ENCODE results near the gene ST6GALNAC2. TPM values are rescaled to one million over a fixed set of nuclear protein-coding genes. Genes with fewer than 3 reads are reported as not detected.

ST6GALNAC2 gene
- total RNA-seq: 1.3 and 2.6 TPM in 2 replicates

DNA sequence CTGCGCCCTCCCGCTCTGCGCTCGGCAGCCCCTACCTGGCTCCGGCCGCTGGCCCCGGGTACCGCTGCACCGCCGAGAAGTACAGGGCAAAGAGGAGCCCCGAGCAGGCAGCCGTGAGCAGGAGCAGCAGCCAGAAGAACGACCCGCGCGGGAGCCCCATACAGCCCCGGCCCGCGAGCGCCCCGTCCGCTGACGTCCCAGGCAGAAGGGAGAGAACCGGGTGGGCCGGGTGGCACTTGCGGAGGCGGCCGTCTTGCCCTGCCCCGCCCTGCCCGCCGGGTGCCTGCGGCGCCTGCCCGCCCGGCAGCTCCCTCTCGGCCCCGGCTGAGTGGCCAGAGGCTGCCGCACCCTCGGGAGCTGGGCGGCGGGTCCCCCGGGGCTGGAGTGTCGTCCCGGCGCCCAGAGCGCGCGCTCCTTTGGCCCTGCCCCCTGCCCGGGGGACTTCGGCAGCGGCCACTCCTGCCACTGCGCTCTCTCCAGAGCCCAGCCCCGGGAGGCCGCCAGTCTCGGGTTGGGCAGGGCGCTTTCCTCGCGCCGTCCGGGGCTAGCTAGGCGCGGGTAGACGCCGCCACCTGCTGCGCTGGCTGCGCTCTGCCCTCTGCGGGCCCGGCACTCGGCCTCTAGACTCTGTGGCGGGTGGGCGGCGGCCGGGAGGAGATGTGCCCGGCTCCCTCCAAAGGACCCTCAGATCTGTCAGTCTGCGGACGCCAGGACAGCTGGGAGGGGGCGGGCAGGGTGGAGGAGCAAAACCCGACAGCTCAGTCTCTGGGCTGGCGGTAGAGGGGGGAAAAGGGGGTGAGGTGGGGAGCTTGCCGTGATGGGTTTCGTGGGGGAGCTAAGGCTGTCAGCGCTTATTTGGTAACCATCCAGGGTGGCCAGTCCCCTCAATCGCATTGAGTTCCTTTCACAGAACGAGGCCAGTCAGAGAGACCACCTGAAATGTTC, at the start of gene ST6GALNAC2:
ST6GALNAC2 (minus strand) TSS at position 212 of the 945 bp plus-strand sequence; CDS start at position 160, 52 bp downstream.

GRCh38 chr17:76539631-76540271, 45.9 kb downstream of the ST6GALNAC2 start, which contains the start of gene PRCD:
TSS of gene PRCD (plus strand) at chr17:76540044. CDS start at chr17:76540142, 98 bp downstream.

GRCh38 chr17:76537578-76538280, 47.9 kb downstream of the ST6GALNAC2 start, which contains the start of gene CYGB:
TSS of gene CYGB (minus strand) at chr17:76537709. CDS start at chr17:76537542, 167 bp downstream.

Small RNAs within 50 kb of the gene (small RNA-seq; reads per million reads assigned to genes)
- not detected for gene AC015802.2 (ENCODE audit: low replicate concordance)
- not detected for gene SNORD1A (ENCODE audit: low replicate concordance)
- gene SNORD1B (ENCODE audit: low replicate concordance): 1,128 reads per million, percentile 100 among the genes with 10 or more reads in this experiment

Other genes with a start within 250 kb of the ST6GALNAC2 start
- gene PRPSAP1, start 231.9 kb downstream of the ST6GALNAC2 start, total RNA-seq: 46.0 and 53.0 TPM in 2 replicates
- 30.9 and 205 TPM in 2 replicates for gene SPHK1, start 201.3 kb downstream of the ST6GALNAC2 start, total RNA-seq
- 24.9 and 30.1 TPM in 2 replicates for gene UBE2O, start 132.7 kb downstream of the ST6GALNAC2 start, total RNA-seq
- not detected in 2 replicates for gene AANAT, start 118.3 kb downstream of the ST6GALNAC2 start, total RNA-seq
- 34.4 and 40.2 TPM in 2 replicates for gene RHBDF2, start 84.4 kb downstream of the ST6GALNAC2 start, total RNA-seq
- 73.5 and 104 TPM in 2 replicates for gene CYGB, start 48.2 kb downstream of the ST6GALNAC2 start, total RNA-seq
- gene PRCD, start 45.8 kb downstream of the ST6GALNAC2 start, total RNA-seq: 3.5 and 4.3 TPM in 2 replicates
- gene ST6GALNAC1, start 57.9 kb upstream of the ST6GALNAC2 start, total RNA-seq: not detected in 2 replicates
- gene MXRA7, start 125.1 kb upstream of the ST6GALNAC2 start, total RNA-seq: 194 and 211 TPM in 2 replicates
- gene JMJD6, start 140.7 kb upstream of the ST6GALNAC2 start, total RNA-seq: 24.2 and 37.0 TPM in 2 replicates
- 17.7 and 25.5 TPM in 2 replicates for gene METTL23, start 141.0 kb upstream of the ST6GALNAC2 start, total RNA-seq
- gene SRSF2, start 151.5 kb upstream of the ST6GALNAC2 start, total RNA-seq: 122 and 305 TPM in 2 replicates
- gene MFSD11, start 152.3 kb upstream of the ST6GALNAC2 start, total RNA-seq: 28.9 and 56.1 TPM in 2 replicates

Measured in placental pericyte (primary cell).